GM19468 (cell line): ENCODE results near the gene CLEC4E.
"Not testable (repeated sequence)": the region's sequence is repeated elsewhere in the genome, so short reads cannot be mapped to it uniquely, and the experiment has no call there.

Experiments
- ATAC-seq: cut with Tn5 transposase; IDR thresholded peaks from one replicate; pipeline ENCODE4 v1.9.1; 2021; ENCODE audit warnings: mild to moderate bottlenecking, moderate library complexity, moderate number of reproducible peaks; ENCODE audit not compliant: unreplicated experiment; ENCODE audit errors: extremely low read depth

The CLEC4E gene, protein sequence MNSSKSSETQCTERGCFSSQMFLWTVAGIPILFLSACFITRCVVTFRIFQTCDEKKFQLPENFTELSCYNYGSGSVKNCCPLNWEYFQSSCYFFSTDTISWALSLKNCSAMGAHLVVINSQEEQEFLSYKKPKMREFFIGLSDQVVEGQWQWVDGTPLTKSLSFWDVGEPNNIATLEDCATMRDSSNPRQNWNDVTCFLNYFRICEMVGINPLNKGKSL

DNA sequence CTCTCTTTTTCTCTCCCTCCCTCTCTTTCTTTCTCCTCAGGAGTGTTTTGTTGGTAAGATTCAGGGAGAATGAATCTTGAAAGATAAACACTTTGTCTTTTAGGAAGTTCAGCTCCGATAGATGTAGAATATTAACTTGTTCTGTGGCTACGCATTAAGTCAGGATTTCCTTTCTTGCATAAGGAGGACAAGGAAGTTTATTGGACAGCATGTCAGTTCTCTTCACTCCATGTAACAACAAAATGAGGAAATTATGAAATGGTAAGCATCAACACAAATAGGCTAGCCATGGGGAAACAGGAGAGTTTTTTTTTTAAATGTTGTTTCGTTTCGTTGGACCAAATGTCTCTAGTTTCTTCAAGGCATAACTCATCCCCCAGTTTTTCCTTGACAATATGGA lies at the start of gene CLEC4E:
Gene CLEC4E, minus strand, starts transcription at position 75 of the 400 bp plus-strand sequence. CDS start 108 bp downstream, outside the sequence.
- not testable (repeated sequence) for ATAC-seq

- no peak for ATAC-seq
Measured at GRCh38 chr12:8589679-8590078, 49.0 kb upstream of the CLEC4E start.

GRCh38 chr12:8584478-8584877 lies 43.8 kb upstream of the CLEC4E start:
- not testable (repeated sequence) for ATAC-seq

DNA sequence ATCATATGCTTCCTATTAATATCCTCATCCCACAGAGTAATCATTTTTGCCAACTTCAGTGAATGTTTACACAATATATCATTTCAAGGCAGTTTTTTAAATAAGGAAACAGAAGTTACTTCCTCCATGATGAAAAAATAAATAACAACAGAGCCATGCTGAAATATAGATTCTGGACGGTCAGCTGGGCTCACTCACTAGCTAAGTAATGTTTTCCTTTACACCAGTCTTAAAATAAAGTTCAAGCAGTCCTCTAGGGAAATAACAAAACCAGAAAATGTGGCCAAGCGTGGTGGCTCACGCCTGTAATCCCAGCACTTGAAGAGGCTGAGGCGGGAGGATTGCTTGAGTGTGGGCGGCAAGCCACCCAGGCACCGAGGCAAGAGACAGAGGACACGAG lies 43.3 kb upstream of the CLEC4E start:
- ATAC-seq, result no peak

DNA sequence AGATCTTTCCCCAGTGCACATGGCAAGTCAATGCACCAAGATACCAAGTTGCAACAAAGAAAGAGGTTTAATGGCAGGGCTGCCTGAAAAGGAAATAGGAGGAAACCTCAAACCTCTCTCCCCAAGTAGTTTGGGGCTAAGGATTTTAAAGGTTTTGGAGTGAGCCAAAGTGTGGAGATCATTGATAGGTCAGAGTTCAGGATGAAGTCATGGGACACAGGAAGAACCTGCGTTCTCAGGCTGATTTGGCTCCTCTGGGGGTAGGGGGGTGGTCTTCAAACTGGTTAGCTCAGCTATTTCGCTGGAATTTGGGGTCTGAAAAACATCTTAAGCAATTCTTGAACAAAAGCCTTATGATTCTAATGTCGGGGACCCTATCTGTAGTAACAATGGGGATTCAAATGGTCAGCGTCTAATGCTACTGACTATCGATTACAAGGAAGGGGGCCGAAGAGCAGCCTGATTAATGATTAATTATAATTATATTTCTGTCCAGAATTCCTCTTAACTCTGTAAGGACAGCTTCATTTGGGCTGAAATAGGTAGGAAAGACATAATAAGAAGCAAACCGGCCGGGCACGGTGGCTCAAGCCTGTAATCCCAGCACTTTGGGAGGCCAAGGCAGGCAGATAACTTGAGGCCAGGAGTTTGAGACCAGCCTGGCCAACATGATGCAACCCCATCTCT lies 40.5 kb upstream of the CLEC4E start:
- ATAC-seq, result no peak

GRCh38 chr12:8577879-8578278 lies 37.2 kb upstream of the CLEC4E start:
- no peak for ATAC-seq

DNA sequence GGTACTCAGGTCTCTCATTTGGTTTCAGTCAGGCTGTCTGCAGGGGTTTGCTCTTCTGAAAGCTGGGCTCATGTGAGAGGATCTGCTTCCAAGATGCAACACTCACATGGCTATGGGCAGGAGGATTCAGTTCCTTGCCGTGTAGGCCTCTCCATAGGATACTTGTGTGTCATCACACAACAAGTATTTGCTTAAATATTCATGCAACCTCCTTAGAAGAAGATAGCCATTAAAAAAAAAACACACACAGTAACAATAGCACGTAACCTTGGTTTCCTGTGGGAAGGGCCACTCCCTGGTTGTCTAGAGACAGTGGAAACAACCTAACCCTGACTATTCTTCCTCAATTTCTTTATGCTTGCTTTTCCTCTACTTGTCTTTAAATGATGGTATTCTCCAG lies 31.8 kb upstream of the CLEC4E start:
- no peak for ATAC-seq

DNA sequence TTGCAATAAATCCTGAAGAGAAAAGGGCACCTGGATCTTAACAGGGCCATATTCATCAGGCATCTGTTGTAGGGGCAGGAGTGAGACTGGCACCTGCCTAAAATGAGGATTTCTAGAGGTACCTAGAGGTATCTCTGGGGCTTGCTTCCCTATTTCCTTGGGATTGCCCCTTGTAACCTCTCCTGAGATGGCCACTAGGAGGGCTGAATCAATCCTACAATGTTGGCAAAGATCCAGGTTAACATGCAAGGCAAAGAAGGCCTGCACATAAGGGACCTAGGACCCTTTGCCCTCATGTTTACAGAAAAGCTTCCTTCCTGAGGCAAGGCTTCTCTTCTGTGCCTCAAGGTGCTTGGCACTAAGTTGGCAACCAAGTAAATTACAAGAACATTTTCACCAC lies 25.8 kb upstream of the CLEC4E start:
- no peak for ATAC-seq

DNA sequence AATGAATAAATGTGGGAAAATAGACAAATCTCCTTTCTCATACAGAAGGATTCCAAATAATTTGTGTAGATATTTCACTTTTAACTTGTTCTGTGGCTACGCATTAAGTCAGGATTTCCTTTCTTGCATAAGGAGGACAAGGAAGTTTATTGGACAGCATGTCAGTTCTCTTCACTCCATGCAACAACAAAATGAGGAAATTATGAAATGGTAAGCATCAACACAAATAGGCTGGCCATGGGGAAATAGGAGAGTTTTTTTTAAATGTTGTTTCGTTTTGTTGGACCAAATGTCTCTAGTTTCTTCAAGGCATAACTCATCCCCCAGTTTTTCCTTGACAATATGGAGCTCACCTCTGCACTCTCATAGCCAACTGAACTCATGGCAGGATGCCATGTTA lies 25.3 kb upstream of the CLEC4E start:
- not testable (repeated sequence) for ATAC-seq

- no peak for ATAC-seq
Measured at GRCh38 chr12:8564656-8565055, 24.0 kb upstream of the CLEC4E start.

GRCh38 chr12:8563356-8563755 lies 22.7 kb upstream of the CLEC4E start:
- no peak for ATAC-seq

GRCh38 chr12:8562310-8562709 lies 21.6 kb upstream of the CLEC4E start:
- no peak for ATAC-seq

GRCh38 chr12:8561011-8561410 lies 20.3 kb upstream of the CLEC4E start:
- ATAC-seq, result no peak

DNA sequence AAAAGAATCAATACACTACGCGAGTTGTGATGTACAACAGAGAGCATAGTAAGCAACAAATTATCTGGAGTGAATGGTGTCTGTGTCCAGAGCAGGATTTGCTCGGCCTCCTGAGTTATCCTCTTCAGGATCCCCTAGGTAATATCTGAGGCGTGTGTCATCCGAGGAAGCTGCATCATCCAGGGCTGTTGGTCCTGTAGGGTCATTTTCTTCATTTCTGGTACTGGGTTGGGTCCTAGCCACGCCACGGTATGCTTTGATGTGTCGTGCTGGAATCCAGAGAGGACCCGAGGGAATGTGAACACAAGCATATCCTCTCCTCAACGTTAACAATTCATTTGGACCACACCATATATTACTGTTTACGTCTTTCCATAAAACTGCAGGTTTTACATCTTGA lies 19.0 kb upstream of the CLEC4E start:
- no peak for ATAC-seq

GRCh38 chr12:8556531-8557097 lies 15.9 kb upstream of the CLEC4E start:
- no peak for ATAC-seq

DNA sequence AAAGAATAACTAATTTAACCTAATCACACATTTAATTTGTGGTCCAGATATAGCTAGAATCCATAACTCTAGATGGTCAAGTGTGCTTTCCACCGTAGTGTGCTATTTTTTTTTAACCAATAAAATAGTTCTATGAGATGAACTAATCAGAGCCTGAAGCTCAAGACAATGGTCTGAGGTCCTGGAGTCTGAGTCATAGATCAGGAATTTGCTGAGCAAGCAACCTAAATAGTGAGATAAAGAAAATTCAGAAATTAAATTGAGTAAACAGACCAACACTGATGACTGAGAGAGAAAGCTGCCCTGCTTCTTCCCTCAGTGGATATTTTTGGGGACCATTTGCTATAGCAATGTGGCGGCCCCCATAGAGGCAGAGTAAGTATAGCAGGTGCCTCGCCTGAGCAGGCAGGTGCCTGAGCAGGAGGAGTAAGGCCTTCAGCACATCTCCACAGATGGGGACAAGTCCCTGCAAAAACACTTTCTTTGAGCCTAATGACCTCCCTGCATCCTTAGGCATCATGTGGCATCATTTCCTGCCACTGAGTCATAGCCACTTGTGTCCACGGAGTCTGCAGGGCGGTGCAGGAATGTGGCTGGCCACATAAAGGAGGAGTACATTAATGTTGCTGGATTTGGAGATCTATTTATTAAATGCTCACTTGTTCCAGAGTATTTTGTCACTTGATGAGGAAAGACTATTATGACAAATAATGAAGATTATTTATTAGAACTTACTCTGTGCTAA lies 13.9 kb upstream of the CLEC4E start:
- ATAC-seq, result no peak

- no peak for ATAC-seq
Measured at GRCh38 chr12:8553088-8553627, 12.5 kb upstream of the CLEC4E start.

DNA sequence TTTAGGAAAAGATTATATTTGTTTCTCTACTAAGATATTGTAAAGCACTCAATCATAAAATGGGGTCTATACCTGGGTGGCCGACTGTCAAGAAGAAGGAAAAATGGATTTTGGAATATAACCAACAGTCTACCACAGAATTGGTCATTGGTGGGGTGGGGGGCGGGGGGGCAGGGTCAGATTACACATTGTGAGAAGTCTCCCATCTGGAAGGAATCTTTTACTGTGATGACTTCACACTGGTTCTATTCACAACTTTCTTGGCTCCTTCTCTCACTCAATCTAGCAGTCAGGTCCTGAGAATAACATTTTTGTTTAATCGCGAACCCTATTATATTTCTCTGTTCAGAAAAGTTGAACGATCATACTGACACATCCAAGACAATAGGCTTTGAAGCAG lies 8.7 kb upstream of the CLEC4E start:
- no peak for ATAC-seq

DNA sequence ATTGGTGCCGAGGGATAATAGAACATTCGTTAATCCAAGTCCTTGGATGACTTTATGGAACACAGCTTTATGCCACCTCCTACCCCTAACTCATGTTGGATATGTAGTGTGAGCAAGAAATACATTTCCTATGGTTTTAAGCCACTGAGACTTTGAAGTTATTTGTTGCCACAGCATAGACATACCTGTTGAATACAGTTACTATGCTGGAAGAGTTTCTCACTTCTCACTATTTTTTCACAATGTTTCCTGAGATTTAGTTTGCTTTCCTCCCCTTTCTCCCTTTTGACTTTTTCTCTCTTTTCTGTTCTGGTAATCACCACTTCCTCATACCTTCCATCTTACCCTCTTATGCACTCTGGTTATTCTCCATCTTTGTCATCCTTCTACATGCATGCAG lies 7.5 kb upstream of the CLEC4E start:
- no peak for ATAC-seq

GRCh38 chr12:8547645-8548044 lies 6.9 kb upstream of the CLEC4E start:
- ATAC-seq, result no peak

DNA sequence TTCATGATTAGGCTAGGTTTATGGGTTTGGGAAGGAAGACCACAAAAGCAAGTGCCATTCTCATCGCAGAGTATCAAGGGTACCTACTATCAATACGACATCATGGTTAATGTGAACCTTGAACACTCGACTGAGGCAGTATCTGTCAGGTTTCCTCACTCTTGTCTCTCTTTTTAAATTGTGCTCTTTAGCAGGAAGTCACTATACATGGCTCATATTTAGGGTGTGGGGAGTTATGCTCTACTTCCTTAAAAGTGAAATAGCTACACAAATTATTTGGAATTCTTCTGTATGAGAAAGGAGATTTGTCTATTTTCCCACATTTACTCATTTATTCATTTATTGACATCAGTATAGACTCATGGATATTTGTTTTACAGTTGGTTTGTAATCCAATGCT lies 5.9 kb upstream of the CLEC4E start:
- no peak for ATAC-seq
